Peyer's patch (tissue), 4 donors: Measurements from ENCODE around the gene GAK.

Experiments used
- CTCF ChIP-seq, 6 experiments: fragments of 450-650 bp in 4 of 6; fragments of 200-600 bp in 2 of 6; sonication (generic) in 1 of 6; IDR thresholded peaks; one replicate each; pipeline ENCODE4 v1.5.1; 2017 to 2019; ENCODE audit warnings: antibody characterized with exemption in 6 of 6, mild to moderate bottlenecking in 3 of 6, moderate library complexity in 1 of 6
- POLR2A ChIP-seq, 2 donors: fragments of 450-650 bp; IDR thresholded peaks; one replicate each; pipeline ENCODE4 v1.5.1; 2017; ENCODE audit warnings: antibody characterized with exemption in 2 of 2, mild to moderate bottlenecking in 2 of 2, moderate library complexity in 2 of 2

- TF ChIP-seq CTCF (IDR thresholded peaks at IDR 0.05) (no peak), POLR2A (IDR thresholded peaks at IDR 0.05) (no peak)
Observed at GRCh38 chr4:898123-898522, 34.0 kb downstream of the GAK start.
